WTC11 (cell line): ENCODE results near the gene PRKAG2. TPM values are rescaled to one million over a fixed set of nuclear protein-coding genes. Genes with fewer than 3 reads are reported as not detected.

Experiments
- ATAC-seq: fragments of 200-7000 bp; cut with Tn5 transposase; 2 replicates; pipeline ENCODE4 v1.10.0; 2021; ENCODE audit warnings: mild to moderate bottlenecking, moderate library complexity
- CTCF ChIA-PET: fragments of 300-600 bp; sonication (Branson Sonifier 250); formaldehyde crosslinking; loops from one replicate; lab custom pipeline; 2021; ENCODE audit warnings: antibody characterized with exemption; lab: Charles Lee
- POLR2A ChIA-PET: fragments of 350-600 bp; sonication (Branson Sonifier 250); formaldehyde crosslinking; loops from one replicate; lab custom pipeline; 2021; ENCODE audit warnings: antibody characterized with exemption; lab: Charles Lee
- DNase-seq: peaks from one replicate; pipeline ENCODE4 v3.0.0; 2021; ENCODE audit warnings: low spot score
- H3K27ac Mint-ChIP-seq: 2 replicates; pipeline ENCODE4 v1.8.0; 2021; ENCODE audit warnings: mixed read lengths
- H3K27me3 Mint-ChIP-seq: 2 replicates; pipeline ENCODE4 v1.8.0; 2021; ENCODE audit warnings: low read depth, mild to moderate bottlenecking, moderate library complexity, mixed read lengths
- H3K36me3 Mint-ChIP-seq: 2 replicates; pipeline ENCODE4 v1.8.0; 2021; ENCODE audit warnings: mixed read lengths
- H3K4me1 Mint-ChIP-seq: 2 replicates; pipeline ENCODE4 v1.8.0; 2022; ENCODE audit warnings: mixed read lengths
- H3K4me3 Mint-ChIP-seq: 2 replicates; pipeline ENCODE4 v1.8.0; 2021; ENCODE audit warnings: mild to moderate bottlenecking, moderate library complexity, mixed read lengths
- H3K9me3 Mint-ChIP-seq: 2 replicates; pipeline ENCODE4 v1.8.0; 2021; ENCODE audit warnings: mixed read lengths
- ATF3 ChIP-seq: sonication (generic); formaldehyde crosslinking; conservative IDR thresholded peaks from 2 replicates; pipeline ENCODE4 v1.8.1; 2022; ENCODE audit warnings: mild to moderate bottlenecking, missing genetic modification reagents
- ATF6 ChIP-seq: sonication (generic); formaldehyde crosslinking; IDR thresholded peaks from 2 replicates; pipeline ENCODE4 v1.8.1; 2023; ENCODE audit warnings: mild to moderate bottlenecking, missing genetic modification reagents
- CBFB ChIP-seq: sonication (generic); formaldehyde crosslinking; IDR thresholded peaks from 2 replicates; pipeline ENCODE4 v1.8.1; 2022; ENCODE audit warnings: mild to moderate bottlenecking, low read depth, missing genetic modification reagents
- EMX1 ChIP-seq: fragments of 250-450 bp; sonication (Bioruptor Pico); IDR thresholded peaks from 2 replicates; pipeline ENCODE4 v1.8.0; 2021; ENCODE audit warnings: mild to moderate bottlenecking
- ESRRA ChIP-seq: sonication (generic); formaldehyde crosslinking; IDR thresholded peaks from 2 replicates; pipeline ENCODE4 v1.8.1; 2022; ENCODE audit warnings: mild to moderate bottlenecking, missing genetic modification reagents, borderline replicate concordance
- FOXJ3 ChIP-seq: sonication (generic); formaldehyde crosslinking; IDR thresholded peaks from 2 replicates; pipeline ENCODE4 v1.9.0; 2021; ENCODE audit warnings: missing genetic modification reagents, mild to moderate bottlenecking, borderline replicate concordance
- JUN ChIP-seq: sonication (generic); formaldehyde crosslinking; IDR thresholded peaks from 2 replicates; pipeline ENCODE4 v1.8.0; 2023; ENCODE audit warnings: mild to moderate bottlenecking, missing genetic modification reagents
- MYBL2 ChIP-seq: sonication (generic); formaldehyde crosslinking; IDR thresholded peaks from 2 replicates; pipeline ENCODE4 v1.8.1; 2023; ENCODE audit warnings: mild to moderate bottlenecking, moderate library complexity, missing genetic modification reagents
- NR2C2 ChIP-seq: sonication (generic); formaldehyde crosslinking; IDR thresholded peaks from 2 replicates; pipeline ENCODE4 v1.8.0; 2022; ENCODE audit warnings: mild to moderate bottlenecking, missing genetic modification reagents
- OVOL2 ChIP-seq: fragments of 250-450 bp; sonication (Bioruptor Pico); IDR thresholded peaks from 2 replicates; pipeline ENCODE4 v1.9.0; 2021; ENCODE audit warnings: mild to moderate bottlenecking, borderline replicate concordance
- SP1 ChIP-seq: sonication (generic); formaldehyde crosslinking; conservative IDR thresholded peaks from 2 replicates; pipeline ENCODE4 v1.8.1; 2022; ENCODE audit warnings: missing genetic modification reagents
- TEAD4 ChIP-seq: sonication (generic); formaldehyde crosslinking; IDR thresholded peaks from 2 replicates; pipeline ENCODE4 v1.8.0; 2022; ENCODE audit warnings: mild to moderate bottlenecking, missing genetic modification reagents
- USF2 ChIP-seq: sonication (generic); formaldehyde crosslinking; IDR thresholded peaks from 2 replicates; pipeline ENCODE4 v1.8.1; 2023; ENCODE audit warnings: mild to moderate bottlenecking, missing genetic modification reagents, moderate library complexity
- ZNF317 ChIP-seq: sonication (generic); formaldehyde crosslinking; IDR thresholded peaks from 2 replicates; pipeline ENCODE4 v1.8.1; 2023; ENCODE audit warnings: low read depth, mild to moderate bottlenecking, moderate library complexity, missing genetic modification reagents, borderline replicate concordance
- ZNF416 ChIP-seq: fragments of 250-450 bp; sonication (Bioruptor Pico); IDR thresholded peaks from 2 replicates; pipeline ENCODE4 v1.9.0; 2021; ENCODE audit warnings: mild to moderate bottlenecking, inconsistent platforms
- ZNF423 ChIP-seq: fragments of 250-450 bp; sonication (Bioruptor Pico); IDR thresholded peaks from 2 replicates; pipeline ENCODE4 v2.1.2; 2022; ENCODE audit warnings: mild to moderate bottlenecking, moderate library complexity
- ZNF671 ChIP-seq: fragments of 250-450 bp; sonication (Bioruptor Pico); IDR thresholded peaks from 2 replicates; pipeline ENCODE4 v1.8.0; 2021; ENCODE audit warnings: mild to moderate bottlenecking
- total RNA-seq: library from RNA; stranded (reverse); gene quantifications from 3 replicates; pipeline ENCODE4 v1.2.3, GENCODE V29; 2021
- TF ChIP-seq, protein P1 (sequence below): fragments of 250-450 bp; sonication (Bioruptor Pico); IDR thresholded peaks from 2 replicates; pipeline ENCODE4 v1.9.0; 2021; ENCODE audit warnings: mild to moderate bottlenecking
- TF ChIP-seq, protein P2 (sequence below): fragments of 250-450 bp; sonication (Bioruptor Pico); IDR thresholded peaks from 2 replicates; pipeline ENCODE4 v1.8.0; 2021; ENCODE audit warnings: mild to moderate bottlenecking

PRKAG2 gene
- total RNA-seq, 1 experiment from 2014 or later = 20.3 TPM

DNA sequence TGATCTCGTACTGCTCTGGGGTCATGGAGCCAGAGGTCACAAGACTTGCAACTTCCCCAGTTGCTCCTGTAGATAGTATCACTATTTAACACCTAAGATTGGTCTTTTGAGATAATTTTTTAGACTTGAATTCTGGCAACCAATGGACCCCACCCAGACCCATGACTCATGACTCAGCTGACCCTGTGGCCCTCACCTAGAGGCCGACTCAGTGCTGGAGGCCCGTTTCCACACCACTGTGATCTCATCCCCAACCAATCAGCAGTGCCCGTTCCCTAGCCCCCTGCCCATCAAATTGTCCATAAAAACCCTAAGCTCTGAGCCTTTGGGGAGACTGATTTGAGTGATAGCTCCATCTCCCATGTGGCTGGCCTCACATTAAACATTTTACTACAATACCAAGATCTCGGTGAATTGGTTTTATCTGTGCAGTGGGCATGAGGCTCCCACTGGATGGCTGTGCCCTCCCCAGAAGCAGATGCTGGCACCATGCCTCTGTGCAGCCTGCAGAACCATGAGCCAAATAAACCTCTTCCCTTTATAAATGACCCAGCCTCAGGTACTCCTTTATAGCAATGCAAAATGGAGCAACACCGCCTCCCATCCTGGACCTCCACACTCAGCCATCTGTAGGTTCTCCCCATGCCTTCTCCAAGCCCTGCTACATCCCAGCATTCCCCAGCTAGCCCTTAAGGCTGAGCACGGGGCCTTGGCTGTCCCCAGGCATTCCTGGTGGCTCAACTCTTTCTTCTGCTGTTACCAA, 98.8 kb downstream of the PRKAG2 start:
- Mint-ChIP-seq H3K27ac (no peak overlapping the region), H3K27me3 (peaks cover 14% of the 10 kb centered on the region), H3K4me3 (no peak overlapping the region), H3K4me1 (no peaks in the 10 kb centered on the region), H3K9me3 (peaks cover 14% of the 10 kb centered on the region), H3K36me3 (peaks cover 8% of the 10 kb centered on the region)
- ChIA-PET CTCF (interaction anchor here (1.9 kb wide), 1 partner anchor 16 kb away, joined by 6 read pairs; no protein-coding TSS in a partner anchor), POLR2A (no interaction called here)
- DNase-seq (no peak), ATAC-seq (no peak)
- TF ChIP-seq ZNF416 (CRISPR knock-in tag) (no peak), OVOL2 (CRISPR knock-in tag) (no peak)

GRCh38 chr7:151777495-151777880, 99.4 kb downstream of the PRKAG2 start:
- no peaks in the 10 kb centered on the region for H3K4me1 Mint-ChIP-seq
- H3K36me3 Mint-ChIP-seq = peaks cover 8% of the 10 kb centered on the region
- peaks cover 11% of the 10 kb centered on the region for H3K27me3 Mint-ChIP-seq
- ATAC-seq = no peak
- peaks cover 14% of the 10 kb centered on the region for H3K9me3 Mint-ChIP-seq
- DNase-seq = no peak
- no peak overlapping the region for H3K4me3 Mint-ChIP-seq
- H3K27ac Mint-ChIP-seq = no peak overlapping the region
- ChIA-PET CTCF (interaction anchor here (1.9 kb wide), 1 partner anchor 15 kb away, joined by 6 read pairs; no protein-coding TSS in a partner anchor), POLR2A (no interaction called here)
- TF ChIP-seq USF2 (CRISPR knock-in tag) = no peak
- TF ChIP-seq NR2C2 (CRISPR knock-in tag) = no peak
- no peak for TF ChIP-seq ATF6 (CRISPR knock-in tag)
- TF ChIP-seq, all 79 proteins: peak for 0

GRCh38 chr7:151776876-151777494, 99.9 kb downstream of the PRKAG2 start:
- peak; percentile 20; the same call in 1 of the 2 replicates for ATAC-seq
- Mint-ChIP-seq H3K4me3 (no peak overlapping the region), H3K9me3 (peaks cover 14% of the 10 kb centered on the region), H3K36me3 (peaks cover 8% of the 10 kb centered on the region), H3K27me3 (peaks cover 10% of the 10 kb centered on the region), H3K27ac (no peak overlapping the region), H3K4me1 (no peaks in the 10 kb centered on the region)
- no peak for TF ChIP-seq ESRRA (CRISPR knock-in tag)
- TF ChIP-seq ATF3 = no peak
- POLR2A ChIA-PET = no interaction called here
- CTCF ChIA-PET = interaction anchor here (1.5 kb wide), 1 partner anchor 16 kb away, joined by 3 read pairs; no protein-coding TSS in a partner anchor
- no peak for DNase-seq

GRCh38 chr7:151776446-151776845, 100.5 kb downstream of the PRKAG2 start:
- ATAC-seq (no peak), DNase-seq (no peak)
- H3K27me3 Mint-ChIP-seq = peaks cover 7% of the 10 kb centered on the region
- peaks cover 14% of the 10 kb centered on the region for H3K9me3 Mint-ChIP-seq
- H3K4me1 Mint-ChIP-seq = no peaks in the 10 kb centered on the region
- POLR2A ChIA-PET = no interaction called here
- CTCF ChIA-PET = interaction anchor here (0.5 to 1.5 kb wide), 2 partner anchors 17 to 81 kb away, joined by 3 read pairs; no protein-coding TSS in a partner anchor
- H3K4me3 Mint-ChIP-seq = no peak overlapping the region
- H3K36me3 Mint-ChIP-seq = peaks cover 8% of the 10 kb centered on the region
- H3K27ac Mint-ChIP-seq = no peak overlapping the region
- TF ChIP-seq TEAD4 (CRISPR knock-in tag) (no peak), ZNF671 (CRISPR knock-in tag) (no peak), FOXJ3 (no peak), ATF6 (CRISPR knock-in tag) (no peak), USF2 (CRISPR knock-in tag) (no peak), CBFB (no peak), ZNF423 (CRISPR knock-in tag) (no peak), ESRRA (CRISPR knock-in tag) (no peak), ZNF317 (no peak), EMX1 (no peak), NR2C2 (CRISPR knock-in tag) (no peak), JUN (CRISPR knock-in tag) (no peak), MYBL2 (CRISPR knock-in tag) (no peak), SP1 (no peak)
- TF ChIP-seq, protein P1, sequence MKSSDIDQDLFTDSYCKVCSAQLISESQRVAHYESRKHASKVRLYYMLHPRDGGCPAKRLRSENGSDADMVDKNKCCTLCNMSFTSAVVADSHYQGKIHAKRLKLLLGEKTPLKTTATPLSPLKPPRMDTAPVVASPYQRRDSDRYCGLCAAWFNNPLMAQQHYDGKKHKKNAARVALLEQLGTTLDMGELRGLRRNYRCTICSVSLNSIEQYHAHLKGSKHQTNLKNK (CRISPR knock-in tag) = no peak
- TF ChIP-seq, protein P2, sequence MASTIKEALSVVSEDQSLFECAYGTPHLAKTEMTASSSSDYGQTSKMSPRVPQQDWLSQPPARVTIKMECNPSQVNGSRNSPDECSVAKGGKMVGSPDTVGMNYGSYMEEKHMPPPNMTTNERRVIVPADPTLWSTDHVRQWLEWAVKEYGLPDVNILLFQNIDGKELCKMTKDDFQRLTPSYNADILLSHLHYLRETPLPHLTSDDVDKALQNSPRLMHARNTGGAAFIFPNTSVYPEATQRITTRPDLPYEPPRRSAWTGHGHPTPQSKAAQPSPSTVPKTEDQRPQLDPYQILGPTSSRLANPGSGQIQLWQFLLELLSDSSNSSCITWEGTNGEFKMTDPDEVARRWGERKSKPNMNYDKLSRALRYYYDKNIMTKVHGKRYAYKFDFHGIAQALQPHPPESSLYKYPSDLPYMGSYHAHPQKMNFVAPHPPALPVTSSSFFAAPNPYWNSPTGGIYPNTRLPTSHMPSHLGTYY (CRISPR knock-in tag) = no peak
